Esophagus muscularis mucosa (tissue), 4 donors: ENCODE results near the gene UBLCP1.

Experiments
- EP300 ChIP-seq: sonication (generic); formaldehyde crosslinking; IDR thresholded peaks from one replicate; pipeline ENCODE4 v1.6.1; 2017; ENCODE audit warnings: antibody characterized with exemption
- POLR2A ChIP-seq: fragments of 450-650 bp; IDR thresholded peaks from one replicate; pipeline ENCODE4 v1.6.1; 2017; ENCODE audit warnings: antibody characterized with exemption, moderate library complexity, mild to moderate bottlenecking, low read depth
- POLR2AphosphoS5 ChIP-seq, 2 donors: sonication (generic); formaldehyde crosslinking; IDR thresholded peaks; one replicate each; pipeline ENCODE4 v1.6.1; 2017; ENCODE audit warnings: antibody characterized with exemption in 2 of 2
- TF ChIP-seq, protein P1 (sequence below), 3 experiments: fragments of 200-600 bp in 2 of 3; fragments of 450-650 bp in 1 of 3; sonication (generic) in 2 of 3; IDR thresholded peaks; one replicate each; pipeline ENCODE4 v1.5.1; 2017 to 2019; ENCODE audit warnings: antibody characterized with exemption in 3 of 3, mild to moderate bottlenecking in 2 of 3, moderate library complexity in 1 of 3

GRCh38 chr5:159331093-159331973, 68.2 kb downstream of the UBLCP1 start:
- no peak for TF ChIP-seq POLR2AphosphoS5 (IDR thresholded peaks at IDR 0.05)
- TF ChIP-seq, protein P1, sequence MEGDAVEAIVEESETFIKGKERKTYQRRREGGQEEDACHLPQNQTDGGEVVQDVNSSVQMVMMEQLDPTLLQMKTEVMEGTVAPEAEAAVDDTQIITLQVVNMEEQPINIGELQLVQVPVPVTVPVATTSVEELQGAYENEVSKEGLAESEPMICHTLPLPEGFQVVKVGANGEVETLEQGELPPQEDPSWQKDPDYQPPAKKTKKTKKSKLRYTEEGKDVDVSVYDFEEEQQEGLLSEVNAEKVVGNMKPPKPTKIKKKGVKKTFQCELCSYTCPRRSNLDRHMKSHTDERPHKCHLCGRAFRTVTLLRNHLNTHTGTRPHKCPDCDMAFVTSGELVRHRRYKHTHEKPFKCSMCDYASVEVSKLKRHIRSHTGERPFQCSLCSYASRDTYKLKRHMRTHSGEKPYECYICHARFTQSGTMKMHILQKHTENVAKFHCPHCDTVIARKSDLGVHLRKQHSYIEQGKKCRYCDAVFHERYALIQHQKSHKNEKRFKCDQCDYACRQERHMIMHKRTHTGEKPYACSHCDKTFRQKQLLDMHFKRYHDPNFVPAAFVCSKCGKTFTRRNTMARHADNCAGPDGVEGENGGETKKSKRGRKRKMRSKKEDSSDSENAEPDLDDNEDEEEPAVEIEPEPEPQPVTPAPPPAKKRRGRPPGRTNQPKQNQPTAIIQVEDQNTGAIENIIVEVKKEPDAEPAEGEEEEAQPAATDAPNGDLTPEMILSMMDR (IDR thresholded peaks at IDR 0.05): peak; percentile 45 to 65 (median 48)
- TF ChIP-seq POLR2A: no peak
- no peak for TF ChIP-seq EP300
